Mesothelial cell of epicardium (in vitro differentiated cells): ENCODE results near the gene LILRA5. TPM values are rescaled to one million over a fixed set of nuclear protein-coding genes. Genes with fewer than 3 reads are reported as not detected.

Experiments used
- DNase-seq, 2 experiments: peaks; one replicate each; pipeline ENCODE4 v3.0.0; 2021; ENCODE audit warnings: low spot score in 2 of 2; ENCODE audit not compliant: unreplicated experiment in 2 of 2
- H3K27ac Mint-ChIP-seq: 2 replicates; pipeline ENCODE4 v1.8.0; 2021; ENCODE audit warnings: mixed read lengths
- H3K27me3 Mint-ChIP-seq: 2 replicates; pipeline ENCODE4 v1.8.0; 2021; ENCODE audit warnings: low read depth, mixed read lengths
- H3K36me3 Mint-ChIP-seq: 2 replicates; pipeline ENCODE4 v1.8.0; 2021; ENCODE audit warnings: mixed read lengths
- H3K4me1 Mint-ChIP-seq: 2 replicates; pipeline ENCODE4 v1.8.0; 2021; ENCODE audit warnings: mixed read lengths
- H3K4me3 Mint-ChIP-seq: 2 replicates; pipeline ENCODE4 v1.8.0; 2021; ENCODE audit warnings: mild to moderate bottlenecking, moderate library complexity, mixed read lengths
- H3K9me3 Mint-ChIP-seq: 2 replicates; pipeline ENCODE4 v1.8.0; 2021; ENCODE audit warnings: mixed read lengths
- total RNA-seq: library from RNA; stranded (reverse); gene quantifications from 3 replicates; pipeline ENCODE4 v1.2.1, GENCODE V29; 2021
- TF ChIP-seq, protein P1 (sequence below): fragments of 200-600 bp; sonication (generic); IDR thresholded peaks from one replicate; pipeline ENCODE4 v1.5.0; 2021; ENCODE audit warnings: antibody characterized with exemption; ENCODE audit not compliant: unreplicated experiment

The LILRA5 gene
- total RNA-seq, 1 donor from 2014 or later = not detected

DNA sequence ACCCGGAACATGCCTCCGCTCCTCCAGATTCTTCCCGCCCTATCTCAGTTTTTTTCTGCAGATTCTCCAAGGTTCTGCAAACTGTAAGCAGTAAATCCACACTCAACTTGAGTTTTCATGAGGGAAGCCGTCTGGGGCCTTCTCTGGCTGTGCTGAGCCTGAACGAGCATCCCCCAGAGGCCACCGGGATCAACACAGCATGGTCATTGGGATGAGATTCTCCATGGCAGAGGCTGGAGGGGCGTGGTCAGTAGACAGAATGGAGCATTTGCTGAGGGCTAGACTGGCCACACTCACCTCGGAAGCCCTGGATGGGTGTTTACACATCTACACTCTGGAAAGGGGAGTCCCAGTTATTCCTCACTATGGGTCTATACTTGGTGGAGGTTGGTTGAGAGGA, 28.3 kb upstream of the LILRA5 start:
- H3K9me3 Mint-ChIP-seq = no peaks in the 10 kb centered on the region
- H3K4me1 Mint-ChIP-seq = no peaks in the 10 kb centered on the region
- DNase-seq = no peak
- H3K4me3 Mint-ChIP-seq = no peak overlapping the region
- no peak overlapping the region for H3K27ac Mint-ChIP-seq
- peaks cover 15% of the 10 kb centered on the region for H3K27me3 Mint-ChIP-seq
- TF ChIP-seq, protein P1, sequence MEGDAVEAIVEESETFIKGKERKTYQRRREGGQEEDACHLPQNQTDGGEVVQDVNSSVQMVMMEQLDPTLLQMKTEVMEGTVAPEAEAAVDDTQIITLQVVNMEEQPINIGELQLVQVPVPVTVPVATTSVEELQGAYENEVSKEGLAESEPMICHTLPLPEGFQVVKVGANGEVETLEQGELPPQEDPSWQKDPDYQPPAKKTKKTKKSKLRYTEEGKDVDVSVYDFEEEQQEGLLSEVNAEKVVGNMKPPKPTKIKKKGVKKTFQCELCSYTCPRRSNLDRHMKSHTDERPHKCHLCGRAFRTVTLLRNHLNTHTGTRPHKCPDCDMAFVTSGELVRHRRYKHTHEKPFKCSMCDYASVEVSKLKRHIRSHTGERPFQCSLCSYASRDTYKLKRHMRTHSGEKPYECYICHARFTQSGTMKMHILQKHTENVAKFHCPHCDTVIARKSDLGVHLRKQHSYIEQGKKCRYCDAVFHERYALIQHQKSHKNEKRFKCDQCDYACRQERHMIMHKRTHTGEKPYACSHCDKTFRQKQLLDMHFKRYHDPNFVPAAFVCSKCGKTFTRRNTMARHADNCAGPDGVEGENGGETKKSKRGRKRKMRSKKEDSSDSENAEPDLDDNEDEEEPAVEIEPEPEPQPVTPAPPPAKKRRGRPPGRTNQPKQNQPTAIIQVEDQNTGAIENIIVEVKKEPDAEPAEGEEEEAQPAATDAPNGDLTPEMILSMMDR = no peak
- no peaks in the 10 kb centered on the region for H3K36me3 Mint-ChIP-seq

DNA sequence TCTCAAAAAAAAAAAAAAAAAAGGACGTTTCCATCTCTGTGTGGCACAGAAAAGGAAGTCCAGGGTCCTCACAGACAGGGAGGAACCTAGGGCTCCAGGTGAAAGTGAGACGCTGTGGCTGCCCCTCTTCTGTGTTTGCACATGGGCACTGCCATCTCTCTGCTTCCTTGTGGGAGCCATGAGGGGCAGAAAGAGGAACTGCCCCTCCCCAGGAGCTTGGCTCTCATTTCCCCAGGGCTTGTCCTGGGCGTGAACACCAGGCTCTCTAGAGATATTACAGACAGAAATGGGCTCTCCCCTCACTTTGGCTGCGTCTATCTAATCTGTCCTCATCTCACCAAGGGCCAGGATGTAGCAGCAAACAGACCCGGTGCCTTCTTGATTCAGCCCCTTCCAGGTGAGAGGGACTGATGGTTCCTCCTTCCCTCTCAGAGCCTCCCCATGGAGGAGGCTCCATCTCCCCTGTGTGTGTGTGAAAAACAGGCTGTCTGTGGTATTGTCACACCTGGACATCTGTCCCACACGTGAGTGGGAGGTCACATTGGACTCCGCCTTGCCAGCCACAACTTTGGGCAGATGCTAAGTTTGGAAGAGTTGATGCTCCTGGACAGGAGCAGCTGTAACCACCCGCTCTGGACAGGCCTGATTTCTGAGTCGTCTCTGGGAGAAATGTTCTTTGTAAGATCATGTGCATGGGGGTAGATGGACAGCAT, 26.8 kb upstream of the LILRA5 start:
- no peaks in the 10 kb centered on the region for H3K4me1 Mint-ChIP-seq
- no peak overlapping the region for H3K4me3 Mint-ChIP-seq
- no peaks in the 10 kb centered on the region for H3K36me3 Mint-ChIP-seq
- H3K27me3 Mint-ChIP-seq = peaks cover 16% of the 10 kb centered on the region
- no peak for DNase-seq
- no peak overlapping the region for H3K27ac Mint-ChIP-seq
- TF ChIP-seq, protein P1 = no peak
- no peaks in the 10 kb centered on the region for H3K9me3 Mint-ChIP-seq

DNA sequence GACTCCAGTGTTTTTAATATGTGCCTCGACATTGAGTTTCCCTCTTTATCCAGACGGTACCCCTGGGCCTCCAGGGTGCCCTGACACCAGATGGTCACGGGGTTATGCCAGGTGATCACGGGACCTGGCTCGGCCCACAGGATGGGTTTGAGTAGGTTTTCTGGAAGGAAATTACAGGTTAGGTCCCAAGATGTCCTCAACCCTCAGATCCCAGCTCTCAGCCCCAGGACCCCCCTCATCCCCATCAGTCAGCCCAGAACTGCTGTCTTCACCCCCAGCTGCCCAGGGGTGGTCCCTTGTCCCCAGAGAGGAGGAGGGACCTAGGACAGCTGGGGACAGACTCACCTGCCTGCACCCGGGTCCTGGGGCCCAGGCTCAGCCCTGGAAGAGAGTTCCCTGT, 25.6 kb upstream of the LILRA5 start:
- TF ChIP-seq, protein P1 = no peak
- DNase-seq = no peak
- Mint-ChIP-seq H3K9me3 (no peaks in the 10 kb centered on the region), H3K4me1 (no peaks in the 10 kb centered on the region), H3K27me3 (peaks cover 21% of the 10 kb centered on the region), H3K27ac (no peak overlapping the region), H3K4me3 (no peak overlapping the region), H3K36me3 (no peaks in the 10 kb centered on the region)

DNA sequence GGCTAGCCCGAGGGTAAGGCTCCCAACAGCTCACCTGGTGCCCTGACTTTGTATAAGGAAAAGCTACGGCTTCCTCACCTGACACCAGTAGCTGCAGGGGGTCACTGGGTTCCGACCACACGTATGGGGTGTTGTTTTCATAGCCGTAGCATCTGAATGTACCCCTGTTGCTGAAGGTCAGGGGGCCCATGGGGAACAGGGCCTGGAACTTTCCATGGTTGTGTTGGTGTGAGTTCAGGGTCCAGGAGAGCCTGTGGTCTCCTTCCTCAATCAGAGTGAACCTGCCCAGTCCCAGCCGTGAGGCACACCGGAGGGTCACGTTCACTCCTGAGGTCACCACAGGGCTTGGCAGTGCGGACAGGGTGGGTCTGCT, 24.9 kb upstream of the LILRA5 start:
- no peaks in the 10 kb centered on the region for H3K36me3 Mint-ChIP-seq
- no peak overlapping the region for H3K27ac Mint-ChIP-seq
- H3K4me1 Mint-ChIP-seq = no peaks in the 10 kb centered on the region
- DNase-seq = no peak
- H3K9me3 Mint-ChIP-seq = no peaks in the 10 kb centered on the region
- H3K4me3 Mint-ChIP-seq = no peak overlapping the region
- TF ChIP-seq, protein P1 = no peak
- peaks cover 25% of the 10 kb centered on the region for H3K27me3 Mint-ChIP-seq

DNA sequence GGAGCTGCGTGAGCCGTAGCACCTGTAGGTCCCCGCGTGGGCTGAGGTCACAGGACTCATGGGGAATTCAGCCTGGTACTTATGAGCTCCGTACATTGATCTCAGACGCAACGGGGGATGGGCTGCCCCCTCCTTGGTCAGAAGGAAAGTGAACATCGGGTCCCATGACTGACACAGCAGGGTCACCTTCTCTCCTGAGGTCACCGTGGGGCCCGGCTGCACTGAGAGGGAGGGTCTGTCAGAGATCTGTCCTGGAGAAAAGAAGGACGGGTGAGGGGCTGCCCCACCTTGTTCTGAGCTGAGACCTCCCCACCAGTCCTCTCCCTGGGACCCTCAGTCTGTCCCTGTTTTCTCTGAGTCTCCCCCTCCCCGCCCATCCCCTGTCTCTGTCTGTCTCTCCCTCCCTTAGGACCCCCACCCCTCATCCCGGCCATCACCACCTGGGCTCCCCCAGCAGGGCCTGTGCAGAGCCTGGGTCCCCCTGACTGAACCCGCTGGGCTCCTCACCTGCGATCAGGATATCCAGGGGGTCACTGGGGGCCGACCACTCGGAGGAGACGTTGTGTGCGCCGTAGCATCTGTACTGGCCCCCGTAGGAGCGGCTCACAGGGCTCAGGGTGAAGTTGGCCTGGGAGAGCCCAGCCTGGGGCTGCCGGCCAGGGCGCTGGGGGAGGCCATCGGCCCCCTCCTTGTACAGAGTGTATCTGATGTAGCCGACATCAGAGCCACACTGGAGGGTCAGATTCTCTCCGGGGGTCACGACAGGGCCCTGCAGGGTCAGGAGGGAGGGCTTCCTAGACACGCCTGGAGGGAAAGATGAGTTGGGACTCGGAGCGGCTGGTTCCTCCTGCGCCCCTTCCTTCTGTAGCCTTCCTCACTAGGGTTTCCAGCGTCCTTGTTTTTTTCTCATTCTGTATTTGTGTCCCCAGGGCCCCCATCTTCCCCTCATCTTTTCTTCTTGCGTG, 24.2 kb upstream of the LILRA5 start:
- peaks cover 25% of the 10 kb centered on the region for H3K27me3 Mint-ChIP-seq

More for the DNA sequence above, 24.2 kb upstream of the LILRA5 start:
- no peaks in the 10 kb centered on the region for H3K36me3 Mint-ChIP-seq
- H3K9me3 Mint-ChIP-seq = no peaks in the 10 kb centered on the region
- H3K27ac Mint-ChIP-seq = no peak overlapping the region
- TF ChIP-seq, protein P1 = no peak
- no peak overlapping the region for H3K4me3 Mint-ChIP-seq
- no peak for DNase-seq
- no peaks in the 10 kb centered on the region for H3K4me1 Mint-ChIP-seq
